ENCODE results near the gene GPR89B. TPM values are rescaled to one million over a fixed set of nuclear protein-coding genes. Genes with fewer than 3 reads are reported as not detected.

GPR89B gene
- total RNA-seq, 4 donors from 2014 or later = 20.2 to 72.4 (median 30.1) TPM

DNA sequence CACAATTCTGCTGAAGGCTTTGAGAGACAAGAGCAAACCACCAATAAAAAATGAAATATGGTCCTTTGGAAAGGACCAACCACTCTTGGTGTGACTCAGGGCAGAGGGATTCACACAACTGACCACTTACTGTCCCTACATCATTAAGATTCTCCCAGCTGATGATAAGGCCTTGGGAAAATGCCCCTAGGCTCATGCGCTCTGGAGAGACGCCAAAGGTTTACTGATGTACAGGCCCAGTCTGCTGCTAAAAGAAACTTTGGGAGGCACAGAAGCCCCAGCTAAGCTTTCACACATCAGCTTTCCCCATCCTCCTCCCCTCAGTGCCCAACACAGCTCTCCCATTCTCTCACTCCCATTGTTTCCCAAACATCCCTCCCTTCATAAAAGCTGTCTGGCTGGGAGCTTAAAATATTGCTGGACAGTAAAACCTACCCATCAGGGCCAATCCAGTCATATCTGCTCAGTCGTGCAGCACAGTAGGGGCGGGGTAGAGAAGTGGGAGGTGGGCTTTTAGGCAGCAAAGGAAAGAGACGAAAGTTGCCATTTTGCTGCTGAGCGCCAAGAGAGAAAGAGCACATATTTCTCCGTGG, 25.9 kb upstream of the GPR89B start, which contains the start of gene GJA8:
GJA8 (plus strand) TSS at position 543 of the 593 bp plus-strand sequence. CDS start 5,161 bp downstream, outside the sequence.
- Histone ChIP-seq H3K27me3 (no peaks in the 10 kb centered on the region), H3K4me3 (no peak within 1 kb of the TSS), H3K36me3 (no peaks in the 10 kb centered on the region), H3K4me1 (no peaks in the 10 kb centered on the region), H3K27ac (no peak within 1 kb of the TSS), H3K9me3 (no peaks in the 10 kb centered on the region)
- intact Hi-C loops (cut with DNase I; ENCODE audit: low total_unique reads) = no loop called here
- DNase-seq = no peak
- TF ChIP-seq, protein P1, sequence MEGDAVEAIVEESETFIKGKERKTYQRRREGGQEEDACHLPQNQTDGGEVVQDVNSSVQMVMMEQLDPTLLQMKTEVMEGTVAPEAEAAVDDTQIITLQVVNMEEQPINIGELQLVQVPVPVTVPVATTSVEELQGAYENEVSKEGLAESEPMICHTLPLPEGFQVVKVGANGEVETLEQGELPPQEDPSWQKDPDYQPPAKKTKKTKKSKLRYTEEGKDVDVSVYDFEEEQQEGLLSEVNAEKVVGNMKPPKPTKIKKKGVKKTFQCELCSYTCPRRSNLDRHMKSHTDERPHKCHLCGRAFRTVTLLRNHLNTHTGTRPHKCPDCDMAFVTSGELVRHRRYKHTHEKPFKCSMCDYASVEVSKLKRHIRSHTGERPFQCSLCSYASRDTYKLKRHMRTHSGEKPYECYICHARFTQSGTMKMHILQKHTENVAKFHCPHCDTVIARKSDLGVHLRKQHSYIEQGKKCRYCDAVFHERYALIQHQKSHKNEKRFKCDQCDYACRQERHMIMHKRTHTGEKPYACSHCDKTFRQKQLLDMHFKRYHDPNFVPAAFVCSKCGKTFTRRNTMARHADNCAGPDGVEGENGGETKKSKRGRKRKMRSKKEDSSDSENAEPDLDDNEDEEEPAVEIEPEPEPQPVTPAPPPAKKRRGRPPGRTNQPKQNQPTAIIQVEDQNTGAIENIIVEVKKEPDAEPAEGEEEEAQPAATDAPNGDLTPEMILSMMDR (IDR thresholded peaks at IDR 0.05) = no peak
- no peak for TF ChIP-seq POLR2A (IDR thresholded peaks at IDR 0.05)

DNA sequence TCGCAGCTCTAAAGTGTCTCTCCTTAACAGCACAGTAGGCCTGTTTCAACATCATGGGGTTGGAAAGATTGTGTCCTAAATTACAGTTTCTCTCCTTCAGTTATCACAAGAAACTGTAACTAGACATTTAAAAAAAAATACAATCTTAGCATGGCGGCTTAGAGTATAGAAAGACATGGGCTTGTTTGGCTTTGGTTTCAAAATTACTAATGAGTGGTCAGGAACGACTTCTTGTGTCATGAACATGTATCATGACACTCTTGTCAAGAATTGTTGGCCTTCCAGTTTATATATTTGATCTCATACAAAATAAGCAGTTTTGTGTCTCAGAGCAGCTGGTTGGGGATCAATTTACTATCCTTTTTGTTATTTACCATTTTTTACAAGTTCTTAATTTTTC, 23.5 kb upstream of the GPR89B start:
- no peaks in the 10 kb centered on the region for H3K36me3 ChIP-seq
- intact Hi-C loops (cut with DNase I; ENCODE audit: low total_unique reads) = no loop called here
- no peak overlapping the region for H3K4me3 ChIP-seq
- DNase-seq = no peak
- H3K27me3 ChIP-seq = no peaks in the 10 kb centered on the region
- H3K4me1 ChIP-seq = no peaks in the 10 kb centered on the region
- TF ChIP-seq, protein P1 (IDR thresholded peaks at IDR 0.05) = no peak
- no peak for TF ChIP-seq POLR2A (IDR thresholded peaks at IDR 0.05)
- no peaks in the 10 kb centered on the region for H3K9me3 ChIP-seq
- H3K27ac ChIP-seq = no peak overlapping the region

DNA sequence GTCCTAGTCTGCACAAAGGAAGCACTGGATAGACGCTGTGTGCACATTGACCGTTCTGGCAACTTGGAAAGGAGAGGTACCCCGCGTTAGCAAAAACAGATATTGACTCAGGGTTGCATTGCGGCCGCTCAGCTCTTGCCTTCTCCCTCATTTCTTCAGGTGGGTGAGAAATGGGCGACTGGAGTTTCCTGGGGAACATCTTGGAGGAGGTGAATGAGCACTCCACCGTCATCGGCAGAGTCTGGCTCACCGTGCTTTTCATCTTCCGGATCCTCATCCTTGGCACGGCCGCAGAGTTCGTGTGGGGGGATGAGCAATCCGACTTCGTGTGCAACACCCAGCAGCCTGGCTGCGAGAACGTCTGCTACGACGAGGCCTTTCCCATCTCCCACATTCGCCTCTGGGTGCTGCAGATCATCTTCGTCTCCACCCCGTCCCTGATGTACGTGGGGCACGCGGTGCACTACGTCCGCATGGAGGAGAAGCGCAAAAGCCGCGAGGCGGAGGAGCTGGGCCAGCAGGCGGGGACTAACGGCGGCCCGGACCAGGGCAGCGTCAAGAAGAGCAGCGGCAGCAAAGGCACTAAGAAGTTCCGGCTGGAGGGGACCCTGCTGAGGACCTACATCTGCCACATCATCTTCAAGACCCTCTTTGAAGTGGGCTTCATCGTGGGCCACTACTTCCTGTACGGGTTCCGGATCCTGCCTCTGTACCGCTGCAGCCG, 20.3 kb upstream of the GPR89B start:
- Histone ChIP-seq H3K36me3 (no peaks in the 10 kb centered on the region), H3K27ac (no peak overlapping the region), H3K9me3 (no peaks in the 10 kb centered on the region), H3K4me3 (no peak overlapping the region), H3K27me3 (no peaks in the 10 kb centered on the region), H3K4me1 (no peaks in the 10 kb centered on the region)
- no peak for TF ChIP-seq POLR2A (IDR thresholded peaks at IDR 0.05)
- TF ChIP-seq, protein P1 (IDR thresholded peaks at IDR 0.05) = no peak
- intact Hi-C loops (cut with DNase I; ENCODE audit: low total_unique reads) = no loop called here
- no peak for DNase-seq

DNA sequence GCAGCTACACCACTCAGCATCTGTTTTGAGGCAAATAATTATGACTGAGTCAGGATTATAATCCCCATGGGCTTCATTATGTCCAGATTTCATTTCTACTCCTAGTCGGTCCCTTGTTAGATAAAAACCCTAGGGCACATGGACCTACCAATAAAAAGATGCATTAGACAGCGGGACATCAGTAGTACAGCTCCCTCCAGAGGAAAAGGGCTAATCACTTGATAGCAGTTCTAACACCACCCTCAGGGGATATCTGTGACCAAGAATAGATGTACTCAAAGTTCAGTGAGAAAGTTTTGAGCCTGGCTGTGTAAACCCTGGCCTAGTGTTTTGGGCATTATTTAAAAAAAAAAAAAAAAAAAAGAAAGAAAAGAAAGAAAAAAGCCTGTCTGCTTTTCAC, 15.7 kb upstream of the GPR89B start:
- Histone ChIP-seq H3K27me3 (no peaks in the 10 kb centered on the region), H3K36me3 (no peaks in the 10 kb centered on the region), H3K9me3 (no peaks in the 10 kb centered on the region), H3K4me1 (no peaks in the 10 kb centered on the region), H3K4me3 (no peak overlapping the region), H3K27ac (no peak overlapping the region)
- no peak for DNase-seq
- TF ChIP-seq, protein P1 (IDR thresholded peaks at IDR 0.05) = no peak
- TF ChIP-seq POLR2A (IDR thresholded peaks at IDR 0.05) = no peak
- intact Hi-C loops (cut with DNase I; ENCODE audit: low total_unique reads) = no loop called here

DNA sequence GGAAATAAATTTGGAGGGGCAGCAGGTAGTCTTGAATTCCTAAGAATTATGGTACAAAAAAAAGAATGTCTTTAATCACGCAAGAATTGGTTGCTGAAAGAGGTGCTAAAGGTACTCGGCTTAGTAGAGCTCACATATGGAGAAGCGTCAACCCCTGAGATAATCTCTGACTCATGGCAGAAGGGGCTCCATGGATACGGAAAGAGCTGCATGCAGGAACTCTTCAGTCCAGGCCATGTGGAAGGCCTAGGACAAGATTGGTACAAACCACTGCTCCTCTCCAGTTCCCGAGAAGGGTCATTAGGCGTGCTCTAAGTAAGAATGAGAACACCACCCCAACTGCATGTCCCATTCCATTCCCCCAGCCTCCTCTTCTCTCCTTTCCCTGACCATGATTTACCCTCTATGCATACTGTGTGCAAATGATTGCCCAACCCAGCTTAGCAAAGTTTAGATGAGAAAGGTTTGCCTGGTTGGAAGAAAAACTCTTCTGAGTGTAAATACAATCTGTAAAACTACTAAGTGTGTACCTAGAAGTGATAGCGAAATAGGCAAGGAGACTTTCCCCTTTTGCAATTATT, 14.8 kb upstream of the GPR89B start:
- H3K36me3 ChIP-seq = no peaks in the 10 kb centered on the region
- H3K4me3 ChIP-seq = no peak overlapping the region
- intact Hi-C loops (cut with DNase I; ENCODE audit: low total_unique reads) = no loop called here
- H3K27me3 ChIP-seq = no peaks in the 10 kb centered on the region
- no peaks in the 10 kb centered on the region for H3K4me1 ChIP-seq
- no peaks in the 10 kb centered on the region for H3K9me3 ChIP-seq
- TF ChIP-seq, protein P1 (IDR thresholded peaks at IDR 0.05) = no peak
- no peak for TF ChIP-seq POLR2A (IDR thresholded peaks at IDR 0.05)
- no peak overlapping the region for H3K27ac ChIP-seq
- no peak for DNase-seq

Measured in uterus (tissue), 4 donors.